Heart left ventricle (tissue), 13 donors: ENCODE results near the gene CLCF1.

ENCODE experiments used
- CTCF ChIP-seq, 12 donors: fragments of 200-600 bp; sonication (generic) in 4 of 12; IDR thresholded peaks; one replicate each; pipeline versions ENCODE4 v1.5.0 to v1.8.0; 2018 to 2022; ENCODE audit warnings: antibody characterized with exemption in 12 of 12, mild to moderate bottlenecking in 5 of 12
- POLR2A ChIP-seq, 2 donors: fragments of 450-650 bp; IDR thresholded peaks; one replicate each; pipeline ENCODE4 v1.6.1; 2017; ENCODE audit warnings: antibody characterized with exemption in 2 of 2, mild to moderate bottlenecking in 2 of 2, moderate library complexity in 2 of 2
- donor health status: ischemic (EF 13 %, LVEDD 7.1; RV severe dilation, severe dysfunction).
- donor health status: DM: no; HTN: yes; CAD: no.
- donor health status: DM: no; HTN: no; CAD: no.
- donor health status: ischemic (EF 25% LVEDD 6.9; RV normal size, moderate dysfunction).
- donor health status: ischemic (EF 25% LVEDD 5.7; RV mildly dilated, moderate dysfunction).
- donor health status: ischemic (EF 35%, LVEDD 5.7; RV mildly dilated, moderate dysfunction).
- donor health status: nonischemic (EF 11% LVEDD 7.7; RV severe dilation, severe dysfunction).
- donor health status: DM: yes; HTN: yes; CAD: no.
- donor health status: PGD.
- donor health status: ischemic (EF 29% LVEDD 5.4; RV normal size, mild dysfunction).
- donor health status: nonischemic (EF 23%, LVEDD 6.1; RV moderate dilation, normal function).

GRCh38 chr11:67355023-67355793 is 18.2 kb downstream of the CLCF1 start:
- TF ChIP-seq CTCF (IDR thresholded peaks at IDR 0.05), result no peak
- TF ChIP-seq POLR2A (IDR thresholded peaks at IDR 0.05), result no peak
